Osteoblast (primary cell): ENCODE results near the gene THYN1. TPM values are rescaled to one million over a fixed set of nuclear protein-coding genes. Genes with fewer than 3 reads are reported as not detected.
A peak's percentile ranks its signal among the peaks of the same experiment; 100 is the strongest.

Experiments
- DNase-seq: peaks from one replicate; pipeline ENCODE4 v3.0.0; 2011; ENCODE audit warnings: low spot score, mixed read lengths; ENCODE audit not compliant: insufficient read length; ENCODE audit errors: missing footprints
- H2AFZ ChIP-seq: 2 replicates; pipeline ENCODE4 v1.6.0; 2011; ENCODE audit warnings: mild to moderate bottlenecking, low read length
- H3K27ac ChIP-seq: 2 replicates; pipeline ENCODE4 v1.5.1; 2011; ENCODE audit warnings: mild to moderate bottlenecking, low read depth, low read length, moderate library complexity
- H3K27me3 ChIP-seq: 2 replicates; pipeline ENCODE4 v1.6.0; 2012; ENCODE audit warnings: mild to moderate bottlenecking, control low read depth, inconsistent platforms, low read length, moderate library complexity; ENCODE audit not compliant: insufficient read depth
- H3K36me3 ChIP-seq: 2 replicates; pipeline ENCODE4 v1.5.1; 2011; ENCODE audit warnings: mild to moderate bottlenecking, low read length, control low read depth, moderate library complexity; ENCODE audit not compliant: insufficient read depth
- H3K4me1 ChIP-seq: 2 replicates; pipeline ENCODE4 v1.5.1; 2011; ENCODE audit warnings: mild to moderate bottlenecking, low read length, control low read depth, moderate library complexity; ENCODE audit not compliant: insufficient read depth
- H3K4me2 ChIP-seq: 2 replicates; pipeline ENCODE4 v1.6.0; 2011; ENCODE audit warnings: mild to moderate bottlenecking, low read length; ENCODE audit not compliant: insufficient read depth
- H3K4me3 ChIP-seq: fragments of 200-600 bp; sonication (generic); 3 replicates; pipeline ENCODE4 v1.5.1; 2012; ENCODE audit warnings: mild to moderate bottlenecking, low read length, inconsistent platforms; ENCODE audit not compliant: insufficient read depth
- H3K79me2 ChIP-seq: 2 replicates; pipeline ENCODE4 v1.6.0; 2012; ENCODE audit warnings: mild to moderate bottlenecking, low read length, control low read depth, inconsistent platforms; ENCODE audit not compliant: insufficient read depth
- H3K9me3 ChIP-seq: 2 replicates; pipeline ENCODE4 v1.5.1; 2011; ENCODE audit warnings: low read depth, low read length, control low read depth
- H4K20me1 ChIP-seq: 2 replicates; pipeline ENCODE4 v1.6.0; 2012; ENCODE audit warnings: mild to moderate bottlenecking, low read length, control low read depth; ENCODE audit not compliant: insufficient read depth
- total RNA-seq: library from RNA; depleted of rRNA; stranded (reverse); fragments of >200 nt; gene quantifications from 2 replicates; pipeline ENCODE4 v1.2.3, GENCODE V29; 2012
- TF ChIP-seq, protein P1 (sequence below): IDR thresholded peaks from 2 replicates; pipeline ENCODE4 v1.5.1; 2011; ENCODE audit warnings: mild to moderate bottlenecking, low read depth, low read length, moderate library complexity; ENCODE audit errors: extremely low read depth

The THYN1 gene
- total RNA-seq, 1 donor = 42.0 TPM

DNA sequence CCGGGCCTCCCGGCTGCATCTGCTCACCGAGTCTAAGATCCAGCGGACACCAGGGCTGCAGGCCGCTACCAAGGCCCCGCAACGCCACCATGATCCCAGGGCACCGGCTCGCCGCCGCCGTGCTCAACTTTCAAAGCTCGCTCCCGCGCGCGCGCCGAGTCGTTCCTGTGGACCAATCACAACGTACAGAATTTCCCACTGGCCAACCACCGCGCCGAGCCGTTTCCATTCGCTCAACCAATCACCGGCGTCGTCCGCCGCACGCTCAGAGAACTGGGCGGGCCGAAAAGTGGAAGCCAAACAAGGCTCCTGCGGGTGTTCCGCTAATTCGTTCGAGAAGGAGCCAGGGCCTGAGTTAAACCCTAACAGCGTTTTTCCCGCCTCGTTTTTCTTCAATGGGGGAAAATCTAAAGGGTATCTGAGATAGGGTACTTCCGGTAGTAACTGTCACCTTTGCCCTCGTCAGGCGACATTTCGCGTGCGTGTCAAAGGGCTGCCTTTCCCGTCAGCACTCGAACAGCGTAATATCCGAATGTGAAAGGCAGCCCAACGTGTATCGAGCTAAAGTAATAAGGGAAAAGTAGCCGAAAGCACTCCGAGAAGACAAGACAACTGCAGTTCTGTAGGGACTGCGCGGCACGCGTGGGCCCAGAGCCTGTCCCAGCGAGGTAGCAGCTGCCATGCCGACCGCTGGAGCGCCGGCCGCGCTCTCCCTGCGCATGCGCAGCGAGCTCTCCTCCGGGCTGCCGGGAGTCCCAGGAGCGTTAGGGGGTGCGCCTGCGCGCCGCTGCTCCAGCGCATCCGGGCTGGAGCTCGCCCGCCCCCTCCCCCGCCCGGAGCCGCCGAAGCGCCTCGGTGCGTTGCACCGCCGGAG lies 29.1 kb downstream of the THYN1 start, which contains the start of the genes NCAPD3 and VPS26B:
Gene NCAPD3, minus strand, starts transcription at position 132 of the 874 bp plus-strand sequence. Its CDS starts 41 bp downstream, at position 91.
Gene VPS26B, plus strand, starts transcription at position 836 of the 874 bp plus-strand sequence. CDS start 452 bp downstream, outside the sequence.
- Histone ChIP-seq H3K4me3 (peak within 1 kb of the TSS; percentile 97), H3K36me3 (peaks cover 8% of the 10 kb centered on the region), H2AFZ (peak within 1 kb of the TSS; percentile 99), H3K79me2 (peaks cover 80% of the 10 kb centered on the region), H3K27me3 (no peaks in the 10 kb centered on the region), H3K4me2 (peak within 1 kb of the TSS; percentile 99), H3K9me3 (no peaks in the 10 kb centered on the region), H3K27ac (peak within 1 kb of the TSS; percentile 94), H3K4me1 (peaks cover 20% of the 10 kb centered on the region), H4K20me1 (peaks cover 34% of the 10 kb centered on the region)
- DNase-seq = peak; percentile 100
- TF ChIP-seq, protein P1, sequence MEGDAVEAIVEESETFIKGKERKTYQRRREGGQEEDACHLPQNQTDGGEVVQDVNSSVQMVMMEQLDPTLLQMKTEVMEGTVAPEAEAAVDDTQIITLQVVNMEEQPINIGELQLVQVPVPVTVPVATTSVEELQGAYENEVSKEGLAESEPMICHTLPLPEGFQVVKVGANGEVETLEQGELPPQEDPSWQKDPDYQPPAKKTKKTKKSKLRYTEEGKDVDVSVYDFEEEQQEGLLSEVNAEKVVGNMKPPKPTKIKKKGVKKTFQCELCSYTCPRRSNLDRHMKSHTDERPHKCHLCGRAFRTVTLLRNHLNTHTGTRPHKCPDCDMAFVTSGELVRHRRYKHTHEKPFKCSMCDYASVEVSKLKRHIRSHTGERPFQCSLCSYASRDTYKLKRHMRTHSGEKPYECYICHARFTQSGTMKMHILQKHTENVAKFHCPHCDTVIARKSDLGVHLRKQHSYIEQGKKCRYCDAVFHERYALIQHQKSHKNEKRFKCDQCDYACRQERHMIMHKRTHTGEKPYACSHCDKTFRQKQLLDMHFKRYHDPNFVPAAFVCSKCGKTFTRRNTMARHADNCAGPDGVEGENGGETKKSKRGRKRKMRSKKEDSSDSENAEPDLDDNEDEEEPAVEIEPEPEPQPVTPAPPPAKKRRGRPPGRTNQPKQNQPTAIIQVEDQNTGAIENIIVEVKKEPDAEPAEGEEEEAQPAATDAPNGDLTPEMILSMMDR = no peak

DNA sequence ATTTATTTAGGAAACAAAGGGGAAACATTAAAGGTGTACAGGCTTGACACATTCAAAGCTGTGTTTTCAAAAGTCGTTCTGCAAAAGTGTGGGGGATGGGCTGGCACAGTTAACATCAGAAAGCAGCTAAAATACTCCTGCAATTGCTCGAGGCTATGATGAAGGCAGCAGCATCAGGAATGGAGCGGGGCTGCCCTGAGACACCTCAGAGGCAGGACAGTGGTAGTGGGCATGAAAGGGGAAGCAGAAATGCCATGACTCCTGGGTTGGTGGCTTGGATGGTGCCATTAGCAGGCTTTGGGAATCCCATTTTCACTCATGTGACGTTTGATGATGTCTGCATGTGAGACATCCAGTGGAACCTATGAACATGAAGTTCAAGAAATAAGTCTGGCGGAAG lies 30.0 kb downstream of the THYN1 start:
- Histone ChIP-seq H3K79me2 (peaks cover 75% of the 10 kb centered on the region), H3K36me3 (peaks cover 10% of the 10 kb centered on the region), H3K27me3 (no peaks in the 10 kb centered on the region), H3K4me2 (peak overlapping the region; percentile 99), H4K20me1 (peaks cover 27% of the 10 kb centered on the region), H3K4me1 (peaks cover 20% of the 10 kb centered on the region), H3K9me3 (no peaks in the 10 kb centered on the region), H3K27ac (peak overlapping the region; percentile 94), H2AFZ (peak overlapping the region; percentile 63), H3K4me3 (peak overlapping the region; percentile 97)
- no peak for DNase-seq
- TF ChIP-seq, protein P1 = no peak

DNA sequence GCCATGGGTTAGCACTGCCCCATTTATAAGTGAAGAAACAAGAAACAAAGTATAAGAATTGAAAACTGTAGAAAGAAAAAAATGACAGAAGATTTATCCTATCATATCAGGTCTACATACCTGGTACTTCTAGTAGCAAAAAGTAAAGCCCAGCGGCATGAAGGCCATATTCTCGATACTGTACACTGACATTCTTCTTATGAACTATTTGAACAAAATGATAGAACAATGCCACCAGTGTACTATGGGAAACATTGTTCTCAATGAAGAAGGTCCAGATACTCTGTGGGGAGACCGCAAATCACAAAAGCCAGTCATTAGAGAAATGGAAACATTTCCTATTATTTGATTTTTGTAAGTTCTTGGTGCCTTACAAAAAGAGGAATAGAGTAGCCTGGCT lies 36.3 kb downstream of the THYN1 start:
- no peaks in the 10 kb centered on the region for H3K9me3 ChIP-seq
- H3K4me3 ChIP-seq = no peak overlapping the region
- no peaks in the 10 kb centered on the region for H4K20me1 ChIP-seq
- H3K4me1 ChIP-seq = no peaks in the 10 kb centered on the region
- DNase-seq = no peak
- H3K4me2 ChIP-seq = no peak overlapping the region
- H3K36me3 ChIP-seq = peaks cover 13% of the 10 kb centered on the region
- no peaks in the 10 kb centered on the region for H3K27me3 ChIP-seq
- TF ChIP-seq, protein P1 = no peak
- H3K79me2 ChIP-seq = peaks cover 61% of the 10 kb centered on the region
- H2AFZ ChIP-seq = no peak overlapping the region
- no peak overlapping the region for H3K27ac ChIP-seq

DNA sequence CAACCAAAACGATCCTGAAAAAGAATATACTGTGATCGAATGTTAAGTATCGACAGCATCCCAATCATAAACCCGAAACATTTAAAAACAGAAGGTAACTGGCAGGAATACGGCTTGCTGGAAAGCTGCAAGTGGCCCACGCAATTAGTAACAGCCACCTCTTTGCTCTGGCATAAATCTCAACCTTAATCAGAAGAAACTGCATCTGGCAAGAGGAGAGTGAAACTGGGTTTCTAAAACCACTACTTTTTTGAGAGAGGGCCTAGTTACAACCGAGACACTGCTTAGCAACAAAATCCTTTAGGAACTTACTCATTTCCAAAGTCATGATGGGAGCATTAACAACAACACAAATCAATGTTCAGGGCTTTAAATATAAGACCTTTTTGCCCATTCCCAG lies 37.3 kb downstream of the THYN1 start:
- Histone ChIP-seq H3K27me3 (no peaks in the 10 kb centered on the region), H3K79me2 (peaks cover 57% of the 10 kb centered on the region), H3K4me1 (no peaks in the 10 kb centered on the region), H2AFZ (peak overlapping the region; percentile 49), H3K27ac (no peak overlapping the region), H3K4me2 (no peak overlapping the region), H3K9me3 (no peaks in the 10 kb centered on the region), H3K36me3 (peaks cover 13% of the 10 kb centered on the region), H4K20me1 (no peaks in the 10 kb centered on the region), H3K4me3 (no peak overlapping the region)
- TF ChIP-seq, protein P1 = no peak
- no peak for DNase-seq
